ENCODE measurements around the gene MAGI2.
A peak's percentile ranks its signal among the peaks of the same experiment; 100 is the strongest.

Gene MAGI2

DNA sequence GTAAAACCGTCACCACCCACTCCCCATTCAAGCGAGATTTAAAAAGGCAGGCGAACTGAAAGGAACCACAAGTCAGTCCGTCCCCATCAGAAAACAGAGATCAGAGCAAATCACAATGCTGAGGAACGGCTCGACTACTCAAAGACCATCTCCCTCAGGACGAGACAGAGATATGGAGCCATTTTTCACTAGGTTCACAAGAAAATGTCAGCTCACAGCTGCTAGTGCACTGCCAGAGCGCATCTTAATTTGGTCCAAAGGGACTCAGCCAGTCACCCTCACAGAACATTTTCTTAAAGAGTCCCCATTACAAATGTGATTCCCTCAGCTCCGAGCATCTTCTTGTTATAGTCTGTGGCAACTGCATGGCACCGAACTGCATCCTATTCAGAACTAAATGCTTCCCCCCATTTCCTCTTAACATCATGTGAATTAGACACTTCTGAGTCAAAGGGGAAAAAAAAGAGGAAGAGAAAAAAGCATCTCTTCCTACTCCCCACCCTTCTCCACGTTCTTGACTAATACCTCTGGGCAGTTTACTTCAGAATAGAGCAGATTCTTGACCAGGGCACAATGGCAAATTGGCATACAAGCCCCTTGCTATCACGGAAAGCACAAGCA lies 683.9 kb downstream of the MAGI2 start:
- DNase-seq, result peak; percentile 36

DNA sequence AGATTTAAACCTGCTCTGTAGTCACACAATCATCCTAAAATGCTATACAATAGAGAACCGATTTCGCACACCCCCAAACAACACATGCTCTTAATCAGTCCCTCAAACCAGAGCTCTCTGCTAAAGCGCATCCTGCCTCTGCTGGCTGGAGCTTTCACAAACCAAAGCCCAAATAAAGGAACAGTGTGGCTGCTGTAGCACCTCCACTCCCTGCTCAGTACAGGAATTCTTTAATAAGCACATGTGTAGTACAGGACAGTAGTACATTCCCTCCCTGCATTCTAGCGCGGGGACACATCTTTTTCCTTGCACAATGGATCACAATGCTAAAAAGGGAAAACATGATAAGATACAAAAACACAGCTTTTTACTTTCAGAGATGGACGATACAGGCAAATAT lies 684.6 kb downstream of the MAGI2 start:
- DNase-seq, result no peak

DNA sequence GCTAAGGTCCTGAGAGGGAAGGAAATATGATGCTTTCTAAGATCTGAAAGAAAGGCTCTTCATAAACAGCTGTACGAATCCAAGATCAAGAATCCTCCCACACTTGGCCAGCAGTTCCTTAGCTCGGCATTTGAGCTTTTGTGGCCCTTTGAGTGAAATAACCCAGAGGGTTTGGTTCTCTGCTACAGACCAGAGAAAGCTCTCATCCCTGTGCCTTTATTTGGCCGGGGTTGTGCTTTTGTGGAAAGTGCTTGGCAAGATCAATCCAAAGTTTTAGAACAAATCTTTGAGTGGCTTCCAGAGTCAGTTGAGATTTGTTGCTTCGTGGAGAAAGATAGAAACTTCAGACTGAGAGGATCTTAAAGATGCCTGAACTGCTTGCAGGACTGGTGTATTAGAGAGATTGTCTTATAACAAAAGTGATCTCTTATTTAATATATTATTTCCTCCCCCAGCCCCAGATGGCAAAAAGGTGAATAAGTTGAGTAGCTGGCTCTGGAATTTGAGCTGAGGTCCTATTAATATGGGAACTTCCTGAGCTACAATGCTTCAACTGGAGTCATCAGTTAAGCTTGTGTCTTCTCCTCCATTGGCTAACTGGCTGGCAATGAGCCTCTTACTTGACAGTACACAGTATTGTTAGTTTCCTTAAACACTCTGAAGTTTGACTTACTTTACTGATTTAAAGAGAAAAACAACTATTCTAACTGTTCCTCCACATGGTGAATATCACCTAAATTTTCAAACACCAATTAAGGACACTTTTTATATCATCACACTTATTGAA lies 687.3 kb downstream of the MAGI2 start:
- no peak for DNase-seq

DNA sequence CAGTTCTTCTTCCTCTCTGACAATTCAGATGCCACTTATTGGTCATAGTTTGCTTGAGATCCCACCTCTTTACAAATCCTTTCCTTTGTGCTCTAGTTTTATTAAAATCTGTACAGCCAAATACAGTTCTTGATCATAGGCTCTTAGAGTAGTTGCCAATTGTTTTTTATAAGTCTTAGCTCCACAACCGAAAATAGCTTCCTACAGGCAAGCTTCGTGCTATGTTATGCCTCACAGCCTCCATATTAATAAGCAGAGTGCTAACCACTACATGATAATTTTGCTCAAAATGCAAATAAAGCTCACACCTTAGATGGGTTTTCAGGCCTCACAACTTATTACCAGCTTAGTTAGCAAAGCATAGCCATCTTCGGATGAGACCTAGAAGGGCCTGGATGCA lies 688.9 kb downstream of the MAGI2 start:
- no peak for DNase-seq

DNA sequence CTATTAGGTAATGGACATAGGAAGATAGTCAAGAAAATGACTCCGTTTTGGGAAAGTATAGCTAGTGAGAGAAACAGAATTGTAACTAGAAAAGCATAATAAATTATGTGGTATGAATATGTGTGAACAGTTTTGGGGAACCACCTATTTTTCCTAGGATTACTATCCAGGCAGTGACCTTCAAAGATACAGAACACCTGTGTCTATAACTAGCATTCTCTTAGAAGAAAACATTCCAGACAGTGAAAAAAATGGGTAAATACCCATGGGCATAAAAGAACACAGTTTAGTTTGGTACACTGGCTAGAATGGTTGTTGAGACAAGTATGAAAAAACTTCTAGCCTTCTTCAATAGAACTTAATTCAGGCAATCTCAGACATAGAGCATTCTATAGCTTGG lies 690.8 kb downstream of the MAGI2 start:
- DNase-seq, result no peak

DNA sequence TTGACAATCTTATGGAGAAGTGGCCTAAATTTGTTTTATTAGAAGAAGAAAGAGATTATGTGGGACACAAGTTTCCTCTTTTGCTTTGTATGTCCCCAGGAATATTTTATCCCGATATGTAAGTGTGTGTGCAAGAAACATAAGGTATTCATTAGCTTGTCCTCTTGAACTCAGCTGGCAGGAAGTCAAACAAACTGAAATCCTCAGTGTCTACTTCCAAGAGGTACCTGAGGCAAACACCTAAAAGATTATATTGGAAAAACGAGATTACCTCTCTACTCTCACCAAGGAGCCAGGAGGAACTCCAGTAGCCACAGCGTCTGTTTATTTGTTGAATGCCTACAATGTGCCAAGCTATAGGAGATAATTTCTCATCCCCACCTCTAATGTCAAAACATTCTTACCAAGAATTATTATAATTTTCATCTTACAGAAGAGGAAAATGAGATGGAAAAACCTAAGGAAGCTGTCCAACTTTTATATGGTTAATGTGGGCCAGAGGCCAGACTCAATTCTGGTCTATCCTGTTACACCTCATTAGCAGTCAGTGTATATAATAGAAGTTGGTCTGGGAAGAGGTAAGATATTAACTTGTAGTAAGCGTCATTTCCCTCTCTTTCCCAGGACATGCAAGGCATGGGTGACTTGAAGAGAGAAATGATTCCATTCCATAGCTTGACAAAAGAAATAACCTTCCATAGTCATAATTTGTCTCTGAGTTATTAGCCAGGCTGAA lies 692.7 kb downstream of the MAGI2 start:
- DNase-seq, result no peak

DNA sequence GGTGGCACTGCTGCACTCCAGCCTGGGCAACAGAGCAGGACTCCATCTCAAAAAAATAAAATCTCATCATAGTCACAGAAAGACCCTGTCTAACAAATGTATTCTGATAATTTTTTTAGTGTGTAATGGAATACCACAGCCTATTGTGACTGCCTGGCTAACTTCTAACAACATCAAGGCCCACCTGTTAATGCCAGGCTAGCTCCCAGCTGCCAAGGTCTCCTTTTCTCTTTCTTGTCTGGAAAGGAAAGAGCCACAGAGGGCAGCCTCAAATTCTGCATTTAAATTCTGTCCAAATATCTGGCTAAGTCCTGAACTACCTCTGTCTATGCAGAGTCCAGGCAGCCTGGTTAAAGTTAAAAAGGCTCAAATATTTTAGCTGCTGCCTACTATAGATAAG lies 700.9 kb downstream of the MAGI2 start:
- no peak for DNase-seq

DNA sequence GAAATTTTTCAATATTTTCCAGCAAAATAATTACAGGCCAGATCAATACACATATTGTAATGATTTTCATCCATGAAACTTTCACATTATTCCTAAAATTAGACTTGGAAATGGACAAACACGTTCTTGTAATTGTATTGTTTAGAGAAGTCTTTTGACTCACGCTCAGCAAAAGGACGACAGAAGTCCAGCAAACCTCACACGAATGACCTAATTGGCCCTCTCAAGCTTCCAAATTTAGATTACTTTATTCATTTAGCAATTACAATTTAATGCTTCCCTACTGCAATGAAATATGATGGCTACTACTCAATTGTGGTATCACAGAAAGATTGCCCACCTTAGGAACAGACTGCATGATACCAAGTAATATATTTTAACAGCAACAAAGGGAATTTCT lies 702.2 kb downstream of the MAGI2 start:
- DNase-seq, result no peak

DNA sequence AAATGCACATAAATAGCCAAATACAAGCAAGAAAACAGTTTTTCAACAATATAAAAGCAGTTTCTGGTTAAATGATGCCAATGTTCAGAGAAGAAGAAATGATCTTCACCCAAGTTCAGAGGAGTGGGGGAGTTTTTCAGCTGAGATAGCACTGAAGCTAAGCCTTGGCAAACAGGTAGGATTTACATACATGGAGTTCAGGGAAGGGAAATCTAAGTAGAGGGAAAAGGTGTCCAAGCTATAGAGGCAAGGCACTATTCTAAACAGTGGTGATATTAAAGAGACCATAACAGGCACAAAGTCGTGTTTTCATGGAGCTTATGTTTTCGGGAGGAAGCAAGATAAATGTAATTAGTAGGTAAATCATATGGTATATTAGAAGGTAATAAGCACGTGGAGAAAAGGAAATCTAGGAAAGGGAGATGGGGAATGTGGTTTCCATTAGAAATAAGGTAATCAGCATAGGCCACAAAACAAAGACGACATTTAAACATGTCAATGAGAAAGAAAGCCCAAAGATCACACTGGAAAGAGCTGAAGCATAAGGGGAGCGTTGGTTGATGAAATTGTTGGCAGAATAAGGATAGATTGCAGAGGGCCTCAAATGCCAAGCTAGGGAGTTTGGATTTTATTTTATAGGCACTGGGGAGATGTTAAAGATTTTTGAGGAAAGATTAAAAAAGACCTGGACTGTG lies 704.3 kb downstream of the MAGI2 start:
- no peak for DNase-seq

DNA sequence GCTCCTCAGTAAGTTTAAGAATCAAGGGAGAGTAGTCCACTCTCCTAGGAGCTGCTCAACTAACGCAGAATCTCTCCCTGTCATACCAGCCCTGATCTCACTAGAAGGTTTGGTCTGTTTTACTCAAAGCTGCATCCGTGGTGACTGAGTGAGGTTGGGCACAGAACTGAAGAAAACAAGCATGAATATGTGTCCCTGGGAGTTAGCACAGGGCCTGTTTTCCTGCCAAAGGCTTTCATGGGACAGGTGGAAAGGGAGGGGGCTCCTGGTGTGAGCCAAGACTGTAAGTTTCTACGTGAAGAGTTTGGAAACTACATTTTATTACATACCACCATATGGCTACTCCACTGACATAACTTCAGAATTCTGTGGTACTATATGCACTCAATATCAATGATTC lies 705.9 kb downstream of the MAGI2 start:
- DNase-seq, result no peak

DNA sequence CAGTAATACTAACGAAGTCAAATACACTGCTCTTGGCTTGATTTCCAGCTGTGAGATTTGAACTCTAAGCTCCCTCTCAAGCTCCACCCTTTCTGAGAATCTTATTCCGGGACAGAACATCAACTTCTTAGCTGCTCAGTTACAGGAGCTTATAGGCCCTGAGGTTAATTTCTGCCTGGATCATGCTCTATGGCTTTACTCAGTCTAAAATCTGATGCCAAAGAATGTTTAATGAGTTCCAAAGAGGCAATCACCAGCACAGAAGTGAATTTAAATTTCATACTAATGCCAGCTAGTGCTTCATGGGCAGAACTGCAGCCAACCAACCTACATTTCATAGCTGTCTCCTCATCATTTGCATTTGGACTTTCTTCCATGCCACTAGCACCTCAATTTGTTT lies 707.2 kb downstream of the MAGI2 start:
- no peak for DNase-seq

DNA sequence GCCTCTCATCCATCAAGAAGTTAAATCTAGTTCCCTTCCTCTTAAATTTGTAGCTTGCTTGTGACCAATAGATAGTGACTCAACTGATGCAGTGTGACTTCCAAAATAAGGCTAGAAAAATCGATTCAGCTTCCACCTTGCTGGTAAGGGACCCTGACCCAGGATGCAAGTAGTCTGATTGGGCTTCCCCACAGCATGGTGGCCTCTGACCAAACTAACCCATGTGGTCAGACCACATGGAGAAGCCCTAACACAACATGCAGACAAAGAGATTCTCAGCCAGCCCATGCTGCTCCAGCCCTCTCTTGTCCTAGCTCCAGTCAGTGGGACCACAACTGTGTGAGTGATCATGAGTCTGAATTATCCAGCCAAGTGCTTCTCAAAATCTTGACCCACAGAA lies 710.8 kb downstream of the MAGI2 start:
- no peak for DNase-seq

DNA sequence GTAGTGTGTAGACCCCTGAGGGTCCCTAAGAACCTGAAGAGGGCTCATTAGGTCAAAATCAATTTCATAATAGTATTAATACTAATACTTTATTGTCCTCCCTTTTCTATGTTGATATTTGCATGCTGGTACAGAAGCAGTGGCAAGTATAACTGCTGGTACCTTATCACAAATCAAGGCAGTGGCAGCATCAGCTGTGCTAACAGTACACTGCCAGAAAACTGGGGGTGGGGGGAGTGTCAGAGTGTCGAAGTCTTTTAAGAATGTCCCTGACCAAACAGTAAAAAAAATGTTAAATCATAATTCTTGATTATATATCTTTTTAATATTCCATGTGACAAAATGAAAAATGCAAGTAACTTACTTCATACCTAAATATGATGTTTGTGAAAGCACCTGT lies 716.9 kb downstream of the MAGI2 start:
- no peak for DNase-seq

DNA sequence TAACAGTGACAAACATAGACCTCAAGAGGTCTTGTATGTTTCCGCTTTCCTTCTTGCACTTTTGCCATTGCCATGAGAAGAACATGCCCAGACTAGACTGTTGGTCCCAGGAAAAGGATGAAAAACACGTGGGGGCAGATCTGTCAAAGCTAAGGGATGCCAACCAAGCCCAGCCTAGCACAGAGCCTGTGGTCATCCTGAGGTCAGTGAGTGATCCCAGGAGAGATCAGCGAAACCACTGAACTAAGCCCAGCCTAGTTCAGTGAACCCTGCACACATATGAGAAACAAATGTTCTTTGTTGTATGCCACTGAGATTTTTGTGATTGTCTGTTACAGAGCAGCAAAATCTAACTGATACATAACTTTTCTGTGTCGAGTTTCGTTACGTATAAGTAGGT lies 718.8 kb downstream of the MAGI2 start:
- DNase-seq, result no peak

DNA sequence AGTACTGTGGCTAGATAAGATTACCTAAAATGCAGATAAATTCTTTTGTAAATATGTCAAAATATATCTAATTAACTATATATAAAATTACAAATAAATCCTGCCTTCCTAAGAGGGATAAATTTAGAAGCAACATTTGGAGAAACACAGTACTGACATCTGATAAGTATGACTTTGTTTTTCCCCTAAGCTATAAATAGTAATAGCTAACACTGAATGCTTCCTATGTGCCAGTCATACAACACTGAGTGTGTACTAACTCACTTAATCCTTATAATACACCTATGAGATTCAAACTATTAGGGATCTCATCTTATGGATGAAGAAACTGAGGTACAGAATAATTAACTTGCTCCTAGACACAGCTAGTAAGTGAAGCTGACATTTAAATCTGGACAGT lies 733.4 kb downstream of the MAGI2 start:
- DNase-seq, result no peak

DNA sequence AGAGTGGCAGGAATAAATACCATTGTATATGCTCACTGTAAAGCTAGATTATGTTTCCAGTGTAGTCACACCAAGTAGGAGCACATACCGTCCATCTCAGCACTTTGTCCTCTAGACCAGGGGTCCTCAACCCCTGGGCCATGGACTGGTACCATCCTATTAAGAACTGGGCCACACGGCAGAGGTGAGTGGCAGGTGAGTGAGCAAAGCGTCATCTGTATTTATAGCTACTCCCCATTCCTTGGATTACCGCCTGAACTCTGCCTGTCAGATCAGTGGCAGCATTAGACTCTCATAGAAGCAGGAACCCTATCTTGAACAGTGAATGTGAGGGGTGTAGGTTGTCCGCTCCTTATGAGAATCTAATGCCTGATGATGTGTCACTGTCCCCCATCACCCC lies 735.3 kb downstream of the MAGI2 start:
- no peak for DNase-seq

DNA sequence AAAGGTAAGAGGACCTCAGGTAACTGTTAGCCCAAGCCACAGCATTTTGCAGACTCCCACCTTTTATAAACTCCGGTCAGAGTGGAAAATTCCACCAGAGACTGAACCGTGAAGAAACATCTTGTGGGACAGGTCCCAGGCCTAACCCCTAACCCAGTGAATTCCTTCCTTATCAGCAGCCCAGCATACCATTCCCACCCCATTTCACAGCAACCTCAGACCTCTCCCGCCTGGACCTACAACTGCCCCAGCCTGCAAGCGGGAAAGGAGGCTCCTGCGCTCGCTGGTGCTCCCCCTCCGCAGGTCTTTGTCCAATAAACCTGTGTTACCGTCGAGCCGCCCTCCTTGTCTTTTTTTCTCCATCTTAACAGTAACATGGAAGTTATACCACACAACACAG lies 736.6 kb downstream of the MAGI2 start:
- DNase-seq, result no peak

DNA sequence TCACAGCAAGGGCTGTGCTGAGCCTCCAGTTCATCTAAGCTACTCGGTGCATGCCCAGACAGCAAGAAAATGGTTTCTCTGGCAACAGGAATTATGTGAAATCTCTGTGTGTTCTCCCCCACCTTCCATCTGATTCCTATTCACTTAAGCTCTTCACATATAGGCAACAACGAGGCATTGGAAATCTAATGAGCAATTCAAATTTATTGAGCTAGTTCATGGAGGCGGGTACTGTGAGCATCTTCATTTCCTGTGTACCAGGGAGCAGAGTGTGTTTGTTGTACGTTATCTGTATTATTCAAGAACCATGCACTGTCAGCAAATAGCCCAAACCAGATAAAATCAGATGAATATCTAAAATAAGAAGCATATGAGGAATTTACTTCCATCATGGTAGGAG lies 739.1 kb downstream of the MAGI2 start:
- no peak for DNase-seq

DNA sequence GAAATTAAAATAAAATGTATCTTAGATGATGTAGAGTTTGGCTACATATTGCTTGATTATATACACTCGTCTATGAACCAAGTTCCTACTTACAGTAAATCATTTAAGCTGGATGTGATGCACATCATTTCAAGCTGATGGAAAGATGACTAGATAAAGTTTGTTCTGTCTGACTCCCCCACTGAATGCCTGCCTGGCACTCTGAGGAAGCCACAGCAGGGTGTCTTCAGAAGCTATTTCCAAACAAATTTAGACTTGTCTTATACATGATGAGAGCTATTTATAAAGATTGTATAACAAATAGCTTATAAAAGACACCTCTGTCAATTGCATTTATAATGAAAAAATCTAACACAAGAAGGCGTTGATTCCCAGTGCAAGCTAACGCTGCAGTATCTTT lies 741.4 kb downstream of the MAGI2 start:
- DNase-seq, result no peak

DNA sequence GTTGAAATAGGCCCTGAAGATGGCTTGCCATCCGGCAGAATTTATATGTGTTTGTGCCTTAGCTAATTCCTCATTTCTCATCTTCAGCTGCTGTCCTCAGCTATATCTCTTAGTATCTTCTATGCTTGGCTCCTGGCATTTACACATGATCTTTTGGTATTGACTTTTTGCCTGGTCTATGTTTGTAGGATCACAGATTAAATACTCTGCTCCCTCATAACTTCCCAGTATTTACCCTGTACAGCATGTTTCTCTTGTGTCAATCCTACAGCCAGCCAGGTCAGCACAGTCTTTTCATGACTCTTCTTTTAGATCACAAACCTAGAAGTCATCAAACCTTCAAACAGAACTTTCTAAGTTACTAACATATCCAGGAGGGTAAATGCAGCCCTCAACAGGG lies 743.8 kb downstream of the MAGI2 start:
- DNase-seq, result no peak

DNA sequence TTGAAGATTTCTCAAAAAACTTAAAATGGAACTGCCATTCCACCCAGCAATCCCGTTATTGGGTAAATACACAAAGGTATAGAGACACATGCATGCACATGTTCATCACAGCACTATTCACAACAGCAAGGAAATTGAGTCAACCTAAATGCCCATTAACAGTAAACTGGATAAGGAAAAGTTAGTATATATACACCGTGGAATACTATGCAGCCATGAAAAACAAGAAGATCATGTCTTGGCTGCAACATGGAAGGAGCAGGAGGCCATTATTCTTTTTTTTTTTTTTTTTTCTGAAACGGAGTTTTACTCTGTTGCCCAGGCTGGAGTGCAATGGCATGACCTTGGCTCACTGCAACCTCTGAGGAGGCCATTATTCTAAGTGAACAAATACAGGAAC lies 749.0 kb downstream of the MAGI2 start:
- DNase-seq, result no peak

DNA sequence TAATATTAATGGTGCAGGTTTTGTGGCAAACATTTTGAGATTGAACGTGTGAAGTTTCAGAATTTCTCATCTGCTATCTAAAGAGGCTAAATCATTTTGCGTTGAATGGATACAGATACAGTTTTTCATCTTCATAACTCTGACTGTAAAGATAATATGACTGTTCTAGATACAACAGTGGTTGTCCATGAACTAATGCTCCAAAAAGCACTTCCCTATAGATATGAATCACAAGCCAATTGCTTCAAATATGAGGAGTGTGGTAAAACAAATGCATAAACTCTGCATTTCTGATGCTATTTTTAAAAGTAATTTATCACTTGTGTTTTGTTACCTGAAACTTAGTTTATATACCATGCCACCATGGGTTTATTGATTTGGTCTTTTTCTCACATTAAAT lies 750.1 kb downstream of the MAGI2 start:
- DNase-seq, result no peak

DNA sequence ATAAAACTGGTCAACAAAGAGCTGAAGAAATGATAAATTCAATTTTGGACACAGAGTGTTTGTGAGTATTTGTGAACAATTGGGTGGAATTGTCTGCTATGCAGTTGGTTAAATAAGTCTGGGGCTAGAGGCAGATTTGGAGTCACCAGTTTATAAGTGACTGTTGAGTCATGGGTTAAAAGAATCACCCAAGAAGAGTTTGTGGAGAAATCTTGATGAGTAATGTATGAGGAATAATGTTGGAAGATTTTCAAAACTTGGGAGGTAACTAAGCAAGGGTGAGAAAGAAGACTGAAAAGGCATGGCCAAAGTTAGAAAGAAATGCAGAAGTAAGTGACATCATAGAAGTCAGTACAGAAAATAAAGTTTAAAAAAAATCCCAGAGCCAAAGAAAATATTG lies 750.7 kb downstream of the MAGI2 start:
- no peak for DNase-seq

DNA sequence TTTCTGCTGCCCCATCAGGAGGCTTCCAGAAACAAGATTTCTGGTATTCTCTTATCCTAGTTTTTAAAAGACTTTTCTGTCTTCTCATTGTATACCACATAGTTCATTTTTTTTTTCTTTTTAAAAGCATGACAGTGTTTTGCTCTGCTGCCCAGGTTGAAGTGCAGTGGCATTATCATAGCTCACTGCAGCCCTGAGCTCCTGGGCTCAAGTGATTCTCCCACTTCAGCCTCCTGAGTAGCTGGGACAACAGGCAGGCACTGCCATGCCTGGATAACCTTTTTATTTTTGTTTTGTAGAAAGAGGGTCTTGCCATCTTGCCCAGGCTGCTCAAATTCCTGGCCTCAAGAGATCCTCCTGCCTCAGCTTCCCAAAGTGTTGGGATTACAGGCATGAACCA lies 757.6 kb downstream of the MAGI2 start:
- no peak for DNase-seq
